A549 (cell line): ENCODE data around the gene DSCAM. TPM values are rescaled to one million over a fixed set of nuclear protein-coding genes. Genes with fewer than 3 reads are reported as not detected.

ENCODE experiments used
- ATAC-seq, 2 experiments: fragments of 200-7000 bp in 1 of 2; fragments of >200 bp in 1 of 2; cut with Nextera tagmentation in 1 of 2; cut with Tn5 transposase in 1 of 2; 3 replicates each; pipeline versions ENCODE4 v1.8.0 to v1.9.1; 2018 to 2020; ENCODE audit warnings: mild to moderate bottlenecking in 1 of 2, moderate library complexity in 1 of 2
- CTCF ChIA-PET: fragments of 300-600 bp; sonication (Branson Sonifier 250); formaldehyde crosslinking; extraction: SDS; loops from one replicate; lab custom pipeline; 2021; ENCODE audit warnings: antibody characterized with exemption, inconsistent platforms; lab: Yijun Ruan, JAX
- POLR2A ChIA-PET: fragments of 350-600 bp; formaldehyde crosslinking; extraction: SDS; loops from one replicate; lab custom pipeline; 2021; ENCODE audit warnings: antibody characterized with exemption, inconsistent platforms; lab: Yijun Ruan, JAX
- DNase-seq, 2 experiments: peaks; one replicate each; pipeline versions ENCODE4 v3.0.0 to v3.0.0-alpha.2; 2011 to 2016; ENCODE audit warnings: low read depth in 1 of 2, low spot score in 1 of 2
- FAIRE-seq: peaks from 2 replicates; lab custom pipeline; 2011; peaks lifted over from hg19 to GRCh38; lab: Jason Lieb, UNC
- H3K27ac ChIP-seq, 2 experiments: fragments of >200 bp; sonication (Bioruptor Twin); formaldehyde crosslinking; 3 replicates each; pipeline ENCODE4 v1.5.1; 2016 to 2017
- H3K4me1 ChIP-seq: fragments of >200 bp; sonication (Bioruptor Twin); formaldehyde crosslinking; 3 replicates; pipeline ENCODE4 v1.6.1; 2016
- H3K4me2 ChIP-seq: fragments of >200 bp; sonication (Bioruptor Twin); formaldehyde crosslinking; 3 replicates; pipeline ENCODE4 v1.6.1; 2016
- H3K4me3 ChIP-seq: fragments of >200 bp; sonication (Bioruptor Twin); formaldehyde crosslinking; 3 replicates; pipeline ENCODE4 v1.5.1; 2016
- H3K9me3 ChIP-seq: fragments of >200 bp; sonication (Bioruptor Twin); formaldehyde crosslinking; 3 replicates; pipeline ENCODE4 v1.6.1; 2016
- ATOH8 ChIP-seq: fragments of 250-450 bp; sonication (Bioruptor Pico); IDR thresholded peaks from 2 replicates; pipeline ENCODE4 v1.5.0; 2020; ENCODE audit warnings: low read depth, mild to moderate bottlenecking, moderate library complexity
- BHLHE40 ChIP-seq: IDR thresholded peaks from 2 replicates; pipeline ENCODE4 v1.6.1; 2012; ENCODE audit warnings: low read depth, low read length, inconsistent platforms
- CHD4 ChIP-seq: fragments of 200-600 bp; sonication (generic); IDR thresholded peaks from 2 replicates; pipeline ENCODE4 v1.6.1; 2016; ENCODE audit warnings: antibody characterized with exemption, mild to moderate bottlenecking, borderline replicate concordance
- CTCF ChIP-seq: fragments of >200 bp; sonication (Bioruptor Twin); formaldehyde crosslinking; IDR thresholded peaks from 3 replicates; pipeline ENCODE4 v1.5.1; 2016
- E2F6 ChIP-seq: IDR thresholded peaks from 2 replicates; pipeline ENCODE4 v1.6.1; 2012; ENCODE audit warnings: low read depth, borderline replicate concordance
- EHF ChIP-seq: fragments of 250-450 bp; sonication (Bioruptor Pico); IDR thresholded peaks from 2 replicates; pipeline ENCODE4 v1.5.0; 2020; ENCODE audit warnings: mild to moderate bottlenecking
- ELK1 ChIP-seq: fragments of 150-350 bp; IDR thresholded peaks from 2 replicates; pipeline ENCODE4 v1.6.1; 2014; ENCODE audit warnings: low read depth, mild to moderate bottlenecking, low read length
- FOSB ChIP-seq: fragments of 250-450 bp; sonication (Bioruptor Pico); IDR thresholded peaks from 2 replicates; pipeline ENCODE4 v1.5.0; 2020; ENCODE audit warnings: mild to moderate bottlenecking, moderate library complexity
- FOSL2 ChIP-seq, 2 experiments: fragments of 450-650 bp in 1 of 2; fragments of >200 bp in 1 of 2; sonication (Bioruptor Twin) in 1 of 2; formaldehyde crosslinking; IDR thresholded peaks; 2 replicates each; pipeline versions ENCODE4 v1.5.0 to v1.6.1; 2016 to 2020; ENCODE audit warnings: mild to moderate bottlenecking in 1 of 2, moderate library complexity in 1 of 2
- HOXA7 ChIP-seq: fragments of 250-450 bp; sonication (Bioruptor Pico); IDR thresholded peaks from 2 replicates; pipeline ENCODE4 v1.5.0; 2020; ENCODE audit warnings: mild to moderate bottlenecking, moderate library complexity
- HOXB13 ChIP-seq: fragments of 250-450 bp; sonication (Bioruptor Pico); IDR thresholded peaks from 2 replicates; pipeline ENCODE4 v1.5.0; 2020; ENCODE audit warnings: low read depth, mild to moderate bottlenecking, moderate library complexity
- HOXB5 ChIP-seq: fragments of 250-450 bp; sonication (Bioruptor Pico); IDR thresholded peaks from 2 replicates; pipeline ENCODE4 v1.5.0; 2020; ENCODE audit warnings: mild to moderate bottlenecking, moderate library complexity
- JUNB ChIP-seq: fragments of >200 bp; sonication (Bioruptor Twin); formaldehyde crosslinking; IDR thresholded peaks from 2 replicates; pipeline ENCODE4 v1.6.1; 2016
- KDM1A ChIP-seq: fragments of 200-600 bp; sonication (generic); IDR thresholded peaks from 2 replicates; pipeline ENCODE4 v1.6.1; 2016; ENCODE audit warnings: low read depth, mild to moderate bottlenecking
- KDM5A ChIP-seq: fragments of 200-600 bp; sonication (generic); IDR thresholded peaks from 2 replicates; pipeline ENCODE4 v1.6.1; 2016; ENCODE audit warnings: antibody characterized with exemption, mild to moderate bottlenecking
- MYC ChIP-seq: IDR thresholded peaks from 2 replicates; pipeline ENCODE4 v1.6.1; 2012; ENCODE audit warnings: mild to moderate bottlenecking, inconsistent platforms, low read length, improper control_type of control experiment, borderline replicate concordance
- NFE2L2 ChIP-seq: fragments of 150-350 bp; conservative IDR thresholded peaks from 2 replicates; pipeline ENCODE4 v1.6.1; 2014; ENCODE audit warnings: low read length
- NPAS2 ChIP-seq: fragments of 250-450 bp; sonication (Bioruptor Pico); IDR thresholded peaks from 2 replicates; pipeline ENCODE4 v1.8.0; 2022; ENCODE audit warnings: mild to moderate bottlenecking, moderate library complexity, borderline replicate concordance
- NR3C1 ChIP-seq: fragments of >200 bp; sonication (Bioruptor Twin); formaldehyde crosslinking; IDR thresholded peaks from 3 replicates; pipeline ENCODE4 v1.6.1; 2017
- PBX3 ChIP-seq: IDR thresholded peaks from 2 replicates; pipeline ENCODE4 v1.6.1; 2012
- POLR2A ChIP-seq: IDR thresholded peaks from 2 replicates; pipeline ENCODE4 v1.6.1; 2012; ENCODE audit warnings: mild to moderate bottlenecking, low read length
- POLR2AphosphoS2 ChIP-seq: conservative IDR thresholded peaks from 2 replicates; pipeline ENCODE4 v1.6.1; 2012; ENCODE audit warnings: low read length, improper control_type of control experiment, inconsistent platforms
- RAD21 ChIP-seq, 2 experiments: fragments of >200 bp in 1 of 2; sonication (Bioruptor Twin) in 1 of 2; formaldehyde crosslinking in 1 of 2; IDR thresholded peaks in 1 of 2; conservative IDR thresholded peaks in 1 of 2; 2 replicates in 1 of 2; 3 replicates in 1 of 2; pipeline ENCODE4 v1.6.1; 2012 to 2018; ENCODE audit warnings: inconsistent platforms in 1 of 2
- RNF2 ChIP-seq: fragments of 200-600 bp; sonication (generic); IDR thresholded peaks from 2 replicates; pipeline ENCODE4 v1.6.1; 2016; ENCODE audit warnings: low read depth, mild to moderate bottlenecking, antibody characterized with exemption, moderate library complexity, borderline replicate concordance
- SMC3 ChIP-seq: fragments of >200 bp; sonication (Bioruptor Twin); formaldehyde crosslinking; IDR thresholded peaks from 3 replicates; pipeline ENCODE4 v1.6.1; 2018; ENCODE audit warnings: inconsistent platforms
- SREBF2 ChIP-seq: fragments of 450-650 bp; IDR thresholded peaks from 2 replicates; pipeline ENCODE4 v1.6.1; 2014; ENCODE audit warnings: mild to moderate bottlenecking, moderate library complexity
- TP53 ChIP-seq: fragments of 250-450 bp; sonication (Bioruptor Pico); IDR thresholded peaks from 2 replicates; pipeline ENCODE4 v1.5.0; 2021; ENCODE audit warnings: mild to moderate bottlenecking, moderate library complexity
- ZSCAN20 ChIP-seq: fragments of 250-450 bp; sonication (Bioruptor Pico); IDR thresholded peaks from 2 replicates; pipeline ENCODE4 v1.8.0; 2022; ENCODE audit warnings: mild to moderate bottlenecking, moderate library complexity
- WGBS: methylation state at CpG from one replicate; pipeline ENCODE4 v1.1.6; 2017; ENCODE audit errors: missing lambda C conversion rate; 5-methylcytosine and 5-hydroxymethylcytosine counted together
- polyA plus RNA-seq, 4 experiments: library from polyadenylated mRNA; depleted of rRNA in 3 of 4; stranded (reverse); fragments of >200 nt; fragmentation: RNase III in 1 of 4; extraction: RNeasy Plus Mini Kit Qiagen cat#74134 plus additional on column Dnase treatment in 1 of 4; gene quantifications; 2 replicates in 3 of 4; 3 replicates in 1 of 4; pipeline ENCODE4 v1.2.3, GENCODE V29; 2011 to 2017

Gene DSCAM
- polyA plus RNA-seq, 2 of the 4 experiments (the other 2 are of a cell fraction), result not detected

- Histone ChIP-seq H3K4me2 (no peak overlapping the region), H3K4me1 (no peaks in the 10 kb centered on the region), H3K9me3 (no peaks in the 10 kb centered on the region), H3K4me3 (no peak overlapping the region), H3K27ac (no peak overlapping the region)
- ATAC-seq (no peak), FAIRE-seq (no peak), DNase-seq (no peak)
- 12% methylated on average over 4 of the region's 4 CpGs for WGBS
- ChIA-PET CTCF (no interaction called here), POLR2A (no interaction called here)
- TF ChIP-seq CHD4 (no peak), FOSB (CRISPR knock-in tag) (no peak), BHLHE40 (no peak), EHF (CRISPR knock-in tag) (no peak), FOSL2 (IDR thresholded peaks at IDR 0.05) (no peak), FOSL2 (CRISPR knock-in tag; IDR thresholded peaks at IDR 0.05) (no peak), HOXB5 (CRISPR knock-in tag) (no peak), KDM1A (no peak), NFE2L2 (no peak), KDM5A (no peak), PBX3 (no peak)
Observed at GRCh38 chr21:40863839-40864238, 16.9 kb upstream of the DSCAM start.

- TF ChIP-seq HOXA7 (no peak), FOSL2 (IDR thresholded peaks at IDR 0.05) (no peak), FOSL2 (CRISPR knock-in tag; IDR thresholded peaks at IDR 0.05) (no peak), ZSCAN20 (CRISPR knock-in tag) (no peak), TP53 (CRISPR knock-in tag) (no peak), PBX3 (no peak), ATOH8 (CRISPR knock-in tag) (no peak), CTCF (no peak), HOXB13 (no peak), POLR2AphosphoS2 (no peak), SREBF2 (no peak)
- Histone ChIP-seq H3K27ac (no peak overlapping the region), H3K4me2 (no peak overlapping the region), H3K4me1 (no peaks in the 10 kb centered on the region), H3K9me3 (no peaks in the 10 kb centered on the region), H3K4me3 (no peak overlapping the region)
- CTCF ChIA-PET, result interaction anchor here (1.0 kb wide), 1 partner anchor 9 kb away, joined by 3 read pairs; no protein-coding TSS in a partner anchor
- DNase-seq (no peak), ATAC-seq (no peak), FAIRE-seq (no peak)
- POLR2A ChIA-PET, result no interaction called here
Observed at GRCh38 chr21:40858517-40858916, 11.6 kb upstream of the DSCAM start.

- no peak overlapping the region for H3K27ac ChIP-seq
- H3K4me3 ChIP-seq, result no peak overlapping the region
- WGBS, result 15% methylated on average over 8 of the region's 24 CpGs
- DNase-seq (no peak), FAIRE-seq (no peak), ATAC-seq (no peak)
- CTCF ChIA-PET, result interaction anchor here (1.2 kb wide), 1 partner anchor 13 kb away, joined by 3 read pairs; no protein-coding TSS in a partner anchor
- no peak overlapping the region for H3K4me2 ChIP-seq
- no peaks in the 10 kb centered on the region for H3K9me3 ChIP-seq
- POLR2A ChIA-PET, result no interaction called here
- no peaks in the 10 kb centered on the region for H3K4me1 ChIP-seq
- no peak for TF ChIP-seq JUNB
- no peak for TF ChIP-seq ELK1
- no peak for TF ChIP-seq POLR2A
- TF ChIP-seq BHLHE40, result no peak
- TF ChIP-seq HOXA7, result no peak
- no peak for TF ChIP-seq NPAS2 (CRISPR knock-in tag)
- no peak for TF ChIP-seq MYC
- no peak for TF ChIP-seq E2F6
- no peak for TF ChIP-seq SMC3
- no peak for TF ChIP-seq NR3C1
- TF ChIP-seq RAD21 (conservative IDR thresholded peaks at IDR 0.05 in 1 of 2, IDR thresholded peaks at IDR 0.05 in 1 of 2), result no peak
- no peak for TF ChIP-seq RNF2
Observed at GRCh38 chr21:40853956-40854688, 7.2 kb upstream of the DSCAM start.
